Stimulated activated naive CD8-positive, alpha-beta T cell treated with anti-CD3 and anti-CD28 coated beads, Interleukin-15, Interleukin-2, amounts not matched to agents 100 U/mL and 50 U/mL, for 24 hours (primary cell): ENCODE measurements around the gene CRTC3.
A peak's percentile ranks its signal among the peaks of the same experiment; 100 is the strongest.
"Not testable (repeated sequence)": the region's sequence is repeated elsewhere in the genome, so short reads cannot be mapped to it uniquely, and the experiment has no call there.

Experiments used
- ATAC-seq: fragments of 150-1000 bp; cut with Tn5 transposase; one replicate; pipeline ENCODE4 v1.10.0; 2021
- DNase-seq: peaks from one replicate; pipeline ENCODE4 v3.0.0; 2021

The CRTC3 gene

GRCh38 chr15:90624278-90624981 lies 94.7 kb downstream of the CRTC3 start:
- ATAC-seq: no peak
- no peak for DNase-seq

- no peak for DNase-seq
- no peak for ATAC-seq
Observed at GRCh38 chr15:90625037-90625436, 95.3 kb downstream of the CRTC3 start.

- no peak for ATAC-seq
- no peak for DNase-seq
Observed at GRCh38 chr15:90629217-90629616, 99.5 kb downstream of the CRTC3 start.

DNA sequence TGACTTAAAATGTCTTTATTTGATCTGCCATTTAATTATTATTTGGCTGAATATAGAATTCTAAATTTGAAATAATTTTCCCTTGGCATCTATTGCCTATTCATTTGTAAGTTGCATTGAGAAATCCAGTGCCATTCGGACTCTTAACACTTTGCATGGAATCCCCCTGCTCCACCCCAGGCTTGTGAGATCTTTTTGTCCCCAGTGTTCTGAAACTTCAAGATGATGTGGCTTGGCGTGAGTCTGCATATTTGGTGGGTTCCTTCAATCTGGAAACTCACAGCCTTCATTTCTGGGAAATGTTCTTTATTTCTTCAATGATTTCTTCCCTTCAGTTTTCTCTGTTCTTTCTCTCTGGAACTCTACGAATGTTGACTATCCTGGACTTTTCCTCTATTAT lies 103.6 kb downstream of the CRTC3 start:
- ATAC-seq (no peak), DNase-seq (no peak)

DNA sequence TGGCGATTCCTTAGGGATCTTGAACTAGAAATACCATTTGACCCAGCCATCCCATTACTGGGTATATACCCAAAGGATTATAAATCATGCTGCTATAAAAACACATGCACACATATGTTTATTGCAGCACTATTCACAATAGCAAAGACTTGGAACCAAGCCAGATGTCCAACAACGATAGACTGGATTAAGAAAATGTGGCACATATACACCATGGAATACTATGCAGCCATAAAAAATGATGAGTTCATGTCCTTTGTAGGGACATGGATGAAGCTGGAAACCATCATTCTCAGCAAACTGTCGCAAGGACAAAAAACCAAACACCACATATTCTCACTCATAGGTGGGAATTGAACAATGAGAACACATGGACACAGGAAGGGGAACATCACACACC lies 107.3 kb downstream of the CRTC3 start:
- not testable (repeated sequence) for DNase-seq, ATAC-seq

GRCh38 chr15:90637693-90638092 lies 108.0 kb downstream of the CRTC3 start:
- no peak for DNase-seq
- no peak for ATAC-seq

DNA sequence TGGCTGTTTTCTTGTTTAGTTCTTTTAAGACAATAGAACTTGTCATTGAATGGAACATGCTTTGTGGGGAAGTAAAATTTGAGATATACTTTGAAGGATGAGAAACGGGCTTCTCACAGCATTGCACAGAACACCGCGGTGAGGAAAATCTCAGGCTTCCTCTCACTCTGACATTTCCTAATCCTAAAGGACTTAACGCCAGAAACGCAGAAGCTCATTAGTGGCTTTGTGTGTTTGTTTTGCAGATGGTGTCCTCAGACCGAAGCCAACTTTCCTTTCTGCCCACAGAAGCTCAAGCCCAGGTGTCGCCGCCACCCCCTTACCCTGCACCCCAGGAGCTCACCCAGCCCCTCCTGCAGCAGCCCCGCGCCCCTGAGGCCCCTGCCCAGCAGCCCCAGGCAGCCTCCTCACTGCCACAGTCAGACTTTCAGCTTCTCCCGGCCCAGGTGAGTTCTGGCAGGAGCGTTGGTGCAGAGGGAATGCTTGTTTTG lies 108.5 kb downstream of the CRTC3 start:
- DNase-seq (no peak), ATAC-seq (no peak)

GRCh38 chr15:90638963-90639362 lies 109.2 kb downstream of the CRTC3 start:
- no peak for DNase-seq
- no peak for ATAC-seq

DNA sequence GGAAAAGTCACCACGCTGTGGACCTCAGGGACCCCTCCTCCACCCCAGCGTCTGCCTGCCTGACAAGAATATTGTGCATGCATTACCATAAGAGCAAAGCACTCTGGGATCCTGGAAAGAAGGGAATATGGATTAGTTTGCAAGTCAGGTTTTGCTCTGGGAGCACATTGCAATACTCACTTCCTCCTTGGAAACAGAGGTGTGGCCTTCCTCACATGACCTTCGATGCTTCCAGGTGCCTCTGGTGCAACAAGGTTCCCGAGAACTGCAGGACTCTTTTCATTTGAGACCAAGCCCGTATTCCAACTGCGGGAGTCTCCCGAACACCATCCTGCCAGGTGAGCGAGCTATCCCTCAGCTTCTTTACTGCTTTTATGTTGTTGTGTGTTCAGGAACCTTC lies 111.1 kb downstream of the CRTC3 start:
- no peak for ATAC-seq
- no peak for DNase-seq

- DNase-seq (no peak), ATAC-seq (no peak)
Observed at GRCh38 chr15:90641581-90642463, 112.1 kb downstream of the CRTC3 start.

DNA sequence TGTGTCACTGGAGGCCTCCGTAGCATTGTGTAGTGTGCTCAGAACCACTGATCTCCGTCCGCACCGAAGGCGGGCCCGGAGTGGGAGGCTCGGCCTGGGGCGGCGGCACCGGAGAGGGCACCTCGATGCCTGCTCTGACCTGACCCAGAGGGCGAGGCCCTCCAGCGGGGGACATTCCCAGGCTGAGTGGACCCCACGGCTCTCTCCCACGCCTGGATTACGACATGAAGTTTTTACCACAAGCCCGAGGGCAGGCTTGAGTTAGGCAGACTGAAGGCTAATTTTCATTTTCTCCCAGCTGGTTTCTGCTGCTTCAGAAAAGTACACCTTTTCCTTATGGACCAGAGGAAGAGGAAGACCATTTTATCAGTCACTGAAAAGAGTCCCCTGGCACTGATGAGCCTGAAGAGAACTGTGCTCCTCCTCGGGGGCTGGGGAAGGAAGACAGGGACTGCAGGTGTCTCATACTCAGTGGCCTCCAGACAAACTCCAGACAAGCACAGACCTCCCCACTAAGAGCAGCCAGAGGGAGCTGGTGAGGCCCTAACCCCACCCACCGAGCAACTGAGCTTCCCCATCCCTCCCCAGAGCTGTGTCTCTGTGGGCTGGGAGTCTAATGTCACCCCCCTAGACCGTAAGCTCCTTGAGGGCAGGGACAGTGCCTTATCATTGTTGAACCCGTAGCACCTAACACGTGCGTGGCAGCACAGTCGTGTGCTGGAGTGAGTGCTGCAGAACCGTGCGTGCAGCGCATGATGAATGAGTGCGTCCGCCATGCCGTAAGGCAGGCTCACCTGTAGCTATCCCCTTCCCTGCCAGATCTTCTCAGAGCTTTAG lies 113.0 kb downstream of the CRTC3 start:
- DNase-seq (no peak), ATAC-seq (no peak)

- DNase-seq: no peak
- ATAC-seq: no peak
Observed at GRCh38 chr15:90643301-90643632, 113.5 kb downstream of the CRTC3 start.

- DNase-seq (no peak), ATAC-seq (no peak)
Observed at GRCh38 chr15:90644526-90644925, 114.8 kb downstream of the CRTC3 start.

DNA sequence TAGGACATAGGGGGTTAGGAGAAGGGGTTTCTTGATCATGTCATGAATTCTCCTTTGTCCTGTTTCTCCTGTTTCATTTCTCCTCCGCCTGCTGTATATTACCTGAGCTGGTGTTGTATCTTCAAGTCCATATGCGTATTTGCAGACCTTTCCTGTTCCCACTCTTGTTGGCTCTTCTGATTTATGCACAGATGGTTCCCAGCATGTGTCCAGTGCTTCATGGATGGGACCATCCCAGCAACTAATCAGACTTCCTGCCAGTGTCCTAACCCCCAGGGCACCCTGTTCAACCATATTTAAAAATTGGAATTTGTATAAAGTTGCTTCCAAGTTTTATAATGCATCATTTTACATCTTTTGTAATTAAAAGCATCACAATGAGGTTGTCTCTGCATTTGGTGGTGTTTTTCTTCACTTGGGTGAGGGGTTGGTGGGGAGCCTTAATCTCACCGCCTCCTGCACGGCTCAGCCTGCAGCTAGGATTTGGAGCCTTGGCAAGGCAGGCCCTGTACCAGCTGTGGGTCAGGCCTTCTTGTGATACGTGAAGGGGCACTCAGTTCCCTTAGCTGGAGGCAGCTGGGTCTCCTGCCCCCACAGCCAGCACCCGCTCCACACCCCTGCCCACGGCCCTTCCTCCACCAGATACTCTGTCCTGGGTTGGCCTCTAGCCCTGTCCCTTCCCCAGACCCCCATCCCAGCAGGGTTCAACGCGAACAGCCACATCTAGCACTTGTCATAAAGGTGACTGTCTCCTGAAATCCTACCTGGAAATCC lies 115.4 kb downstream of the CRTC3 start:
- no peak for ATAC-seq

DNA sequence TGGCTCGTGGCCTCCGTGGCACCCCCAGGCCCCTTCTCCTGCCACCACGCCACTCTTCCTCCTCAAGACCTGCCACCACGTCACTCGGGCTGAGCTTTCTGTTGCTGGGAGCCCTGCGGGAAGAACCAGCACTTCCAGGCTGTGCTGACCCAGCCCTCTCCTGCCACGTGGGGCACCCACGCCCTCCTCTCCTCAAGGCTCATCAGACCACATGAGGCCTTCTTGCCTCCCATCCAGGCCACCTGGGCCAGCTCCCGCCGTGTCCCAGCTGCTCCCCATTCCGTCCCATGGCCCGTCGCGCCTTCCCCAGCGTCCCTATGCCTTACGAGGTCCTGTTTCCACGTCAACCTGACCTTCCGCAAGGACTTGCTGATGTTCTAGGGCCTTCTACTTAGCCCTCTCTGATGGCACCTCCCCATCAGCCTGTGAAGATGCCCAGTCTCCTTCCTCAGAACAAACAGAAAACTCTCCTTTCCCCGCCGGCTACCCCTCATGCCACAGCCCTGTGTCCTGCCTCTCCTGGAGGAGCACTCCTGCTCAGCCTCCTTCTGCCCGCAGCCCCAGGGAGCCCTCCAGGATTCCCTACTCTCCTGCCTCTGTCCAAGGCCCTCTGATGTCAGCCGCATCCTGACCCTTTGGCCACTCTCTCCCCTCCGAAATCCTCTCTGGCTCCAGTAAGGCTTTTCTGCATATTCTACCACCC lies 116.3 kb downstream of the CRTC3 start:
- DNase-seq (no peak), ATAC-seq (no peak)

More for the DNA sequence above, 115.4 kb downstream of the CRTC3 start:
- DNase-seq: no peak

GRCh38 chr15:90646662-90647305 lies 117.1 kb downstream of the CRTC3 start:
- ATAC-seq: no peak

GRCh38 chr15:90647326-90647725 lies 117.6 kb downstream of the CRTC3 start:
- DNase-seq: no peak
- ATAC-seq: no peak

More at GRCh38 chr15:90646662-90647305, 117.1 kb downstream of the CRTC3 start:
- DNase-seq: no peak

GRCh38 chr15:90648137-90649070 lies 118.7 kb downstream of the CRTC3 start:
- ATAC-seq: peak; percentile 75
- peak; percentile 64 for DNase-seq
